Transverse colon (tissue), 4 donors: ENCODE results near the gene FKBP2. TPM values are rescaled to one million over a fixed set of nuclear protein-coding genes. Genes with fewer than 3 reads are reported as not detected.

Experiments used
- DNase-seq: peaks from one replicate; pipeline ENCODE4 v3.0.0-alpha.2; 2019
- H3K27ac ChIP-seq, 4 donors: fragments of 200-600 bp; sonication (generic); 2 replicates each; pipeline ENCODE4 v1.5.1; 2016 to 2018; ENCODE audit warnings: inconsistent platforms in 4 of 4
- H3K27me3 ChIP-seq: fragments of 200-600 bp; sonication (generic); 2 replicates; pipeline ENCODE4 v1.5.1; 2017; ENCODE audit warnings: inconsistent platforms
- H3K36me3 ChIP-seq, 4 donors: fragments of 200-600 bp; sonication (generic); 2 replicates each; pipeline ENCODE4 v1.5.1; 2017 to 2019; ENCODE audit warnings: inconsistent platforms in 4 of 4
- H3K4me1 ChIP-seq, 4 donors: fragments of 200-600 bp; sonication (generic); 2 replicates each; pipeline ENCODE4 v1.5.1; 2017 to 2020; ENCODE audit warnings: inconsistent platforms in 4 of 4
- H3K4me3 ChIP-seq, 4 donors: fragments of 200-600 bp; sonication (generic); 1 replicate in 1 of 4; 2 replicates in 3 of 4; pipeline versions ENCODE4 v1.5.1 to v1.6.1; 2017 to 2019; ENCODE audit warnings: inconsistent platforms in 4 of 4
- H3K9me3 ChIP-seq, 2 donors: fragments of 200-600 bp; sonication (generic); 2 replicates each; pipeline ENCODE4 v1.5.1; 2017 to 2019; ENCODE audit warnings: inconsistent platforms in 2 of 2
- EP300 ChIP-seq: sonication (generic); formaldehyde crosslinking; IDR thresholded peaks from one replicate; pipeline ENCODE4 v1.6.1; 2017; ENCODE audit warnings: antibody characterized with exemption, low read depth
- POLR2A ChIP-seq: fragments of 450-650 bp; IDR thresholded peaks from one replicate; pipeline ENCODE4 v1.6.1; 2016; ENCODE audit warnings: antibody characterized with exemption, mild to moderate bottlenecking, moderate library complexity
- POLR2AphosphoS5 ChIP-seq, 3 donors: sonication (generic); formaldehyde crosslinking; IDR thresholded peaks; one replicate each; pipeline ENCODE4 v1.6.1; 2016; ENCODE audit warnings: antibody characterized with exemption in 3 of 3
- WGBS, 2 donors: methylation state at CpG; one replicate each; pipeline ENCODE4 v1.1.5; 2018; ENCODE audit warnings: low coverage in 1 of 2; 5-methylcytosine and 5-hydroxymethylcytosine counted together
- in situ Hi-C, 4 donors: fragments of 200-750 bp; cut with MboI; loops; one replicate each; pipeline versions ENCODE4 v1.15.0 to v1.15.1; 2017; ENCODE audit warnings: low sequenced_read_pairs in 3 of 4, low pct_ligation_motif_present in 1 of 4, low pct_unique_long_range_greater_than_20kb in 1 of 4
- intact Hi-C: fragments of 100-400 bp; cut with DNase I; formaldehyde crosslinking; loops from one replicate; pipeline ENCODE4 v1.15.1; 2023; ENCODE audit warnings: low total_unique reads
- total RNA-seq, 4 donors: library from RNA; depleted of rRNA; stranded (reverse); fragments of >200 nt; gene quantifications; one replicate each; pipeline ENCODE4 v1.1.0, GENCODE V29; 2016
- TF ChIP-seq, protein P1 (sequence below), 5 experiments: fragments of 200-600 bp in 3 of 5; fragments of 450-650 bp in 2 of 5; sonication (generic) in 3 of 5; IDR thresholded peaks; 1 replicate in 2 of 5; 2 replicates in 3 of 5; pipeline ENCODE4 v1.5.1; 2016 to 2017; ENCODE audit warnings: antibody characterized with exemption in 5 of 5, inconsistent platforms in 3 of 5, mild to moderate bottlenecking in 2 of 5, moderate library complexity in 1 of 5

Gene FKBP2
- total RNA-seq, 4 donors from 2014 or later, result 63.6 to 203 (median 102) TPM

DNA sequence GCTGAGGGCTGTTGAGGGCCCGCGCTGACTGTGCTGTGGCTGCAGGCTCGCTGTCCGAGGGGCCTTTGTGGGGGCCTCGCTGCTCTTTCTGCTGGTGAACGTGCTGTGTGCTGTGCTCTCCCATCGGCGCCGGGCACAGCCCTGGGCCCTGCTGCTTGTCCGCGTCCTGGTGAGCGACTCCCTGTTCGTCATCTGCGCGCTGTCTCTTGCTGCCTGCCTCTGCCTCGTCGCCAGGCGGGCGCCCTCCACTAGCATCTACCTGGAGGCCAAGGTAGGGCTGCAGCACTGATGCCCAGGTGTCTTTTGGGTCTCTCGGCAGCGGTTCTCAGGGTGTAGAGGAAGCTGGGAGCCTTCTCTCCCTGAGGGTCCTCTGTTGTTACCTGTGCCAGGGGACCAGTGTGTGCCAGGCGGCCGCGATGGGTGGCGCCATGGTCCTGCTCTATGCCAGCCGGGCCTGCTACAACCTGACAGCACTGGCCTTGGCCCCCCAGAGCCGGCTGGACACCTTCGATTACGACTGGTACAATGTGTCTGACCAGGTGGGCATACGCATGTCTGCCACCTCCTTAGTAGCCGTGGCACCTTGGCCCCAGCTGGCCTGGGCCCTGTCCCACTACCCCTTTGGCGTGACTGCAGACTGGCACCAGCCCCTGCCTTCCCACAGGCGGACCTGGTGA, 46.9 kb downstream of the FKBP2 start:
- H3K9me3 ChIP-seq, result no peaks in the 10 kb centered on the region
- H3K27ac ChIP-seq, result no peak overlapping the region
- H3K4me1 ChIP-seq, result peaks cover 18 to 45% (median 39%) of the 10 kb centered on the region in 4 donors
- 98% methylated on average over 33 of the region's 33 CpGs; no CpG with 5 or more reads in 1 of the 2 donors for WGBS, 2 donors
- no peaks in the 10 kb centered on the region for H3K36me3 ChIP-seq
- no peak overlapping the region for H3K4me3 ChIP-seq
- no peak for DNase-seq
- TF ChIP-seq EP300, result no peak
- no peak for TF ChIP-seq POLR2A
- TF ChIP-seq POLR2AphosphoS5 (IDR thresholded peaks at IDR 0.05), result no peak
- TF ChIP-seq, protein P1, sequence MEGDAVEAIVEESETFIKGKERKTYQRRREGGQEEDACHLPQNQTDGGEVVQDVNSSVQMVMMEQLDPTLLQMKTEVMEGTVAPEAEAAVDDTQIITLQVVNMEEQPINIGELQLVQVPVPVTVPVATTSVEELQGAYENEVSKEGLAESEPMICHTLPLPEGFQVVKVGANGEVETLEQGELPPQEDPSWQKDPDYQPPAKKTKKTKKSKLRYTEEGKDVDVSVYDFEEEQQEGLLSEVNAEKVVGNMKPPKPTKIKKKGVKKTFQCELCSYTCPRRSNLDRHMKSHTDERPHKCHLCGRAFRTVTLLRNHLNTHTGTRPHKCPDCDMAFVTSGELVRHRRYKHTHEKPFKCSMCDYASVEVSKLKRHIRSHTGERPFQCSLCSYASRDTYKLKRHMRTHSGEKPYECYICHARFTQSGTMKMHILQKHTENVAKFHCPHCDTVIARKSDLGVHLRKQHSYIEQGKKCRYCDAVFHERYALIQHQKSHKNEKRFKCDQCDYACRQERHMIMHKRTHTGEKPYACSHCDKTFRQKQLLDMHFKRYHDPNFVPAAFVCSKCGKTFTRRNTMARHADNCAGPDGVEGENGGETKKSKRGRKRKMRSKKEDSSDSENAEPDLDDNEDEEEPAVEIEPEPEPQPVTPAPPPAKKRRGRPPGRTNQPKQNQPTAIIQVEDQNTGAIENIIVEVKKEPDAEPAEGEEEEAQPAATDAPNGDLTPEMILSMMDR (IDR thresholded peaks at IDR 0.05), result no peak
- intact Hi-C loops (no loop called here), in situ Hi-C loops (no loop called here)
- peaks cover 35% of the 10 kb centered on the region for H3K27me3 ChIP-seq

DNA sequence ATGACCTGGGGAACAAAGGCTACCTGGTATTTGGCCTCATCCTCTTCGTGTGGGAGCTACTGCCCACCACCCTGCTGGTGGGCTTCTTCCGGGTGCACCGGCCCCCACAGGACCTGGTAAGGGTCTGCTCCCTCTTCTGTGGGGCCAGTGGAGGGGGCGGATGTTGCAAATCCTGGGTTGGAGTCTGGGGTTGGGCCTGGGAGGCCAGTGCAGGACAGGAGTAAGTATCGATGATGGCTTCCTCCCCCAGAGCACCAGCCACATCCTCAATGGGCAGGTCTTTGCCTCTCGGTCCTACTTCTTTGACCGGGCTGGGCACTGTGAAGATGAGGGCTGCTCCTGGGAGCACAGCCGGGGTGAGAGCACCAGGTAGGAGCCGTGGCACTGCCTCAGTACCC, 47.5 kb downstream of the FKBP2 start:
- DNase-seq, result no peak
- Histone ChIP-seq H3K27me3 (peaks cover 40% of the 10 kb centered on the region), H3K27ac (no peak overlapping the region), H3K4me3 (no peak overlapping the region), H3K9me3 (no peaks in the 10 kb centered on the region), H3K36me3 (no peaks in the 10 kb centered on the region), H3K4me1 (peaks cover 13 to 39% (median 34%) of the 10 kb centered on the region in 4 donors)
- TF ChIP-seq, protein P1 (IDR thresholded peaks at IDR 0.05), result no peak
- TF ChIP-seq POLR2A, result no peak
- no peak for TF ChIP-seq POLR2AphosphoS5 (IDR thresholded peaks at IDR 0.05)
- TF ChIP-seq EP300, result no peak
- intact Hi-C loops, result no loop called here
- WGBS, 2 donors, result 92% methylated on average over 9 of the region's 9 CpGs; no CpG with 5 or more reads in 1 of the 2 donors
- in situ Hi-C loops, result no loop called here

DNA sequence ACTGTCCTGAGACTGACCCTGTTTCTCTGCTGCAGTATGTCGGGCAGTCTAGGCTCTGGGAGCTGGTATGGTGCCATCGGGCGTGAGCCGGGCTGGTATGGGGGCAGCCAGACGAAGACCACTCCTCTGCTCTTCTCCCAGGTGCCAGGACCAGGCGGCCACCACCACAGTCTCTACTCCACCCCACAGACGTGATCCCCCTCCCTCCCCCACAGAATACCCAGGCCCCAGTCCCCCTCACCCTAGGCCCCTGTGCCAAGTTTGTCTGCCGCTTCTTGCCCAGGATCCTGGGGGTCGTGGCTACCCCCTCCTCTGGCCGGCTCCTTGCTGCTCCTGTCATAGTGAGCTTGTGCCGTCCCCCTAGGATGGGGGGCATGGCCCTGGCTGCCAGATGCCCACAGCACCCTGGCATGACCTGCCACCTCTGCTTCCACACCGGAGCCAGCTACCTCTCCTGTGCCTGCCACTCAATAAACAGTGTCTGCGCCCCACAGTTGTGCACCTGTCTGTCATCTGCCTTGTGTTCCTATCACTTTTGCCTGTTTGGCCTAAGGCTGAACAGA, 48.2 kb downstream of the FKBP2 start:
- intact Hi-C loops, result no loop called here
- no peak overlapping the region for H3K27ac ChIP-seq
- H3K36me3 ChIP-seq, result no peaks in the 10 kb centered on the region
- TF ChIP-seq, protein P1 (IDR thresholded peaks at IDR 0.05), result no peak
- TF ChIP-seq POLR2AphosphoS5 (IDR thresholded peaks at IDR 0.05) (no peak), EP300 (no peak), POLR2A (no peak)
- in situ Hi-C loops, result no loop called here
- H3K4me3 ChIP-seq, result no peak overlapping the region
- WGBS, 2 donors, result 93% methylated on average over 13 of the region's 13 CpGs; no CpG with 5 or more reads in 1 of the 2 donors
- DNase-seq, result no peak
- H3K9me3 ChIP-seq, result no peaks in the 10 kb centered on the region
- H3K27me3 ChIP-seq, result peaks cover 47% of the 10 kb centered on the region
- peaks cover 6 to 32% (median 27%) of the 10 kb centered on the region in 4 donors for H3K4me1 ChIP-seq

DNA sequence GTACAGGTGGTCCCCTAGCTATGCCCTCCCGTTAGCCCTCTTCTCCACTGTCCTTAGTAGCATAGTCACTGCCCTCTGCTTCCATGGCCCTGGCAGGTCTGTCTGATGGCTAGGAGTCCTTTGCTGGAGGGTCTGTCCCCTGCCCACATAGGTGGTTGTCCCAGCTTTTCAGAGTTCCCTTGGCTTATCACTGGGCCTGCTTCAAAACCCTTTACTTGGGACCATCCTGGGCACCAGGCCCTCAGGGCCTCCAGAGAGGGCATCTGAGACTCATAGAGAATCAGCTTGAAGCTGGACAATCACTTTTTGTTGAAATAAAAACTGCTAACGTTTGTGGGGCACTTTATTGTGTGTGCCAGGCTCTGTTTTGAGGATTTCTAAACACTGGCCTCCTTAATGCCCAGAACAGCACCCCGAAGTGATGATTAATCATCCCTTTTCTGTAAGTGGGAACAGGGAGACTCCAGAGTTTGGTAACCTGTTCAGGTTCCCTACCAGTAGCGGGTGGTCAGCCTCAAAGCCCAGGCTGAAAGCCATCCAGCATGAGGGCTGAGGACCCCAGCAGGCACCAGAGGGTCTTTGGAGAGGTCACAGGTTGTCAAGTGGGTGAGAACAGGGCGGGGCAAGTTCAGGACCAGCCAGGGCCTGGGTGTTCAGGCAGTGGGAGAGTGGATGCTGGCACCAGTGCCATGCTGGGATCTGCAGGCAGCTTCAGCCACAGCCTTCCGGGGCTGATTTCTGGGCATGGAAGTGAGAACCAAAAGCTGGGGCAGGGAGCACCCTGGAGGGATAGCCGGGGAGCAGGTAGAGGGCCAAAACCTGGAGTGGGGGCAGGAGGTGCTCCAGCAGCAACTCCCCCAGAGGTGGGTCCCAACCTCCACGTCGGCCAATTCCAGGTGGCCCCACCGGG, 49.7 kb downstream of the FKBP2 start:
- in situ Hi-C loops, result loop anchor here in 1 of 4 donors (10.0 kb wide), 1 partner anchor 86 kb away; the partner anchor contains the start of gene FERMT3

More for the DNA sequence above, 49.7 kb downstream of the FKBP2 start:
- no peak for DNase-seq
- H3K36me3 ChIP-seq, result no peaks in the 10 kb centered on the region
- TF ChIP-seq EP300 (no peak), POLR2A (no peak), POLR2AphosphoS5 (IDR thresholded peaks at IDR 0.05) (no peak)
- TF ChIP-seq, protein P1 (IDR thresholded peaks at IDR 0.05), result no peak
- peaks cover 6 to 31% (median 26%) of the 10 kb centered on the region in 4 donors for H3K4me1 ChIP-seq
- intact Hi-C loops, result no loop called here
- WGBS, 2 donors, result 52 to 80% methylated on average over 1 to 10 of the region's 10 CpGs
- peaks cover 63% of the 10 kb centered on the region for H3K27me3 ChIP-seq
- H3K27ac ChIP-seq, result no peak overlapping the region
- no peak overlapping the region for H3K4me3 ChIP-seq
- H3K9me3 ChIP-seq, result no peaks in the 10 kb centered on the region
